ENCODE data around the gene EDC4.

Gene EDC4

GRCh38 chr16:67878232-67878631, 5.4 kb downstream of the EDC4 start:
- Histone ChIP-seq H3K27ac (no peak overlapping the region), H3K36me3 (peaks cover 81% of the 10 kb centered on the region), H3K27me3 (ENCODE audit: insufficient read depth, low read depth, severe bottlenecking) (no peaks in the 10 kb centered on the region), H3K9me3 (ENCODE audit: severe bottlenecking) (no peaks in the 10 kb centered on the region), H3K4me3 (ENCODE audit: low read depth, low read length) (no peak overlapping the region)
- DNase-seq, result no peak
- no peak for TF ChIP-seq CTCF (IDR thresholded peaks at IDR 0.05; ENCODE audit: low read depth, low read length)

- H3K4me3 ChIP-seq (ENCODE audit: low read depth, low read length), result no peak overlapping the region
- H3K27me3 ChIP-seq (ENCODE audit: insufficient read depth, low read depth, severe bottlenecking), result no peaks in the 10 kb centered on the region
- no peak overlapping the region for H3K27ac ChIP-seq
- H3K9me3 ChIP-seq (ENCODE audit: severe bottlenecking), result no peaks in the 10 kb centered on the region
- DNase-seq, result no peak
- H3K36me3 ChIP-seq, result peaks cover 87% of the 10 kb centered on the region
- TF ChIP-seq CTCF (IDR thresholded peaks at IDR 0.05; ENCODE audit: low read depth, low read length), result no peak
Observed at GRCh38 chr16:67878846-67879245, 6.0 kb downstream of the EDC4 start.

- no peaks in the 10 kb centered on the region for H3K27me3 ChIP-seq (ENCODE audit: insufficient read depth, low read depth, severe bottlenecking)
- H3K27ac ChIP-seq, result no peak overlapping the region
- no peak overlapping the region for H3K4me3 ChIP-seq (ENCODE audit: low read depth, low read length)
- H3K9me3 ChIP-seq (ENCODE audit: severe bottlenecking), result no peaks in the 10 kb centered on the region
- no peak for TF ChIP-seq CTCF (IDR thresholded peaks at IDR 0.05; ENCODE audit: low read depth, low read length)
- no peak for DNase-seq
- peaks cover 91% of the 10 kb centered on the region for H3K36me3 ChIP-seq
Observed at GRCh38 chr16:67879462-67879861, 6.6 kb downstream of the EDC4 start.

- Histone ChIP-seq H3K4me3 (ENCODE audit: low read depth, low read length) (no peak overlapping the region), H3K27me3 (ENCODE audit: insufficient read depth, low read depth, severe bottlenecking) (no peaks in the 10 kb centered on the region), H3K36me3 (peaks cover 92% of the 10 kb centered on the region), H3K9me3 (ENCODE audit: severe bottlenecking) (no peaks in the 10 kb centered on the region), H3K27ac (no peak overlapping the region)
- no peak for TF ChIP-seq CTCF (IDR thresholded peaks at IDR 0.05; ENCODE audit: low read depth, low read length)
- DNase-seq, result no peak
Observed at GRCh38 chr16:67879936-67880335, 7.1 kb downstream of the EDC4 start.

- no peak overlapping the region for H3K27ac ChIP-seq
- H3K36me3 ChIP-seq, result peaks cover 89% of the 10 kb centered on the region
- no peaks in the 10 kb centered on the region for H3K9me3 ChIP-seq (ENCODE audit: severe bottlenecking)
- TF ChIP-seq CTCF (IDR thresholded peaks at IDR 0.05; ENCODE audit: low read depth, low read length), result no peak
- no peaks in the 10 kb centered on the region for H3K27me3 ChIP-seq (ENCODE audit: insufficient read depth, low read depth, severe bottlenecking)
- no peak for DNase-seq
- no peak overlapping the region for H3K4me3 ChIP-seq (ENCODE audit: low read depth, low read length)
Observed at GRCh38 chr16:67880584-67880983, 7.7 kb downstream of the EDC4 start.

- Histone ChIP-seq H3K4me3 (ENCODE audit: low read depth, low read length) (no peak overlapping the region), H3K9me3 (ENCODE audit: severe bottlenecking) (no peaks in the 10 kb centered on the region), H3K27me3 (ENCODE audit: insufficient read depth, low read depth, severe bottlenecking) (no peaks in the 10 kb centered on the region), H3K27ac (no peak overlapping the region), H3K36me3 (peaks cover 78% of the 10 kb centered on the region)
- TF ChIP-seq CTCF (IDR thresholded peaks at IDR 0.05; ENCODE audit: low read depth, low read length), result no peak
- DNase-seq, result no peak
Observed at GRCh38 chr16:67881621-67882161, 8.8 kb downstream of the EDC4 start.
